ENCODE results near the gene LRRC74A.

DNA sequence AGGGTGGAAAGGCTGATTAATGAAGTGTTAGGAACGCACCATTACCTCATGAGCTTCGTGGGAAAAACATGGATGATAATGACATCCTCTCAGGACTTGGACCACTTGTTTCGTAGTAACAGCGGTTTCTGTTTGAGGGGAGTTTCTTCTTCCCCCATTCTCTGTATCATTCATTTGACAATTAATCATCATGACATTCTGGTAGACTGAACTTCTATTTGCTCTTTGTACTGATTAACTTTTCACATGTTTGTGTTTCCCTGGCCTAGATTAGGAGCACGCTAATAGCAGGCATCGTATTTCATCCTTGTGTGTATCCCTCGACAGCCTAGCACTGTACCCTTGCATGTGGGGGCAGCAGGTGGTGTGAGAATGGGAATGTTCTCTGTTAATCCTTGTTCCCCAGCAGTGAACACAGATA is 8.0 kb downstream of the LRRC74A start:
- TF ChIP-seq, protein P1, sequence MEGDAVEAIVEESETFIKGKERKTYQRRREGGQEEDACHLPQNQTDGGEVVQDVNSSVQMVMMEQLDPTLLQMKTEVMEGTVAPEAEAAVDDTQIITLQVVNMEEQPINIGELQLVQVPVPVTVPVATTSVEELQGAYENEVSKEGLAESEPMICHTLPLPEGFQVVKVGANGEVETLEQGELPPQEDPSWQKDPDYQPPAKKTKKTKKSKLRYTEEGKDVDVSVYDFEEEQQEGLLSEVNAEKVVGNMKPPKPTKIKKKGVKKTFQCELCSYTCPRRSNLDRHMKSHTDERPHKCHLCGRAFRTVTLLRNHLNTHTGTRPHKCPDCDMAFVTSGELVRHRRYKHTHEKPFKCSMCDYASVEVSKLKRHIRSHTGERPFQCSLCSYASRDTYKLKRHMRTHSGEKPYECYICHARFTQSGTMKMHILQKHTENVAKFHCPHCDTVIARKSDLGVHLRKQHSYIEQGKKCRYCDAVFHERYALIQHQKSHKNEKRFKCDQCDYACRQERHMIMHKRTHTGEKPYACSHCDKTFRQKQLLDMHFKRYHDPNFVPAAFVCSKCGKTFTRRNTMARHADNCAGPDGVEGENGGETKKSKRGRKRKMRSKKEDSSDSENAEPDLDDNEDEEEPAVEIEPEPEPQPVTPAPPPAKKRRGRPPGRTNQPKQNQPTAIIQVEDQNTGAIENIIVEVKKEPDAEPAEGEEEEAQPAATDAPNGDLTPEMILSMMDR (IDR thresholded peaks at IDR 0.05) = no peak
- TF ChIP-seq POLR2A (IDR thresholded peaks at IDR 0.05) = no peak

All from thyroid gland (tissue), 4 donors.